Testis (tissue), 3 donors: ENCODE measurements around the gene PVALEF. TPM values are rescaled to one million over a fixed set of nuclear protein-coding genes. Genes with fewer than 3 reads are reported as not detected.

ENCODE experiments used
- DNase-seq: peaks from one replicate; pipeline ENCODE4 v3.0.0-alpha.2; 2019
- H3K27ac ChIP-seq, 2 donors: fragments of 200-600 bp; sonication (generic); one replicate each; pipeline ENCODE4 v1.5.1; 2019
- H3K27me3 ChIP-seq: fragments of 200-600 bp; sonication (generic); one replicate; pipeline ENCODE4 v1.5.1; 2019
- H3K36me3 ChIP-seq: fragments of 200-600 bp; sonication (generic); one replicate; pipeline ENCODE4 v1.5.1; 2017; ENCODE audit warnings: low read depth; ENCODE audit errors: missing control alignments
- H3K4me1 ChIP-seq: fragments of 200-600 bp; sonication (generic); one replicate; pipeline ENCODE4 v1.5.1; 2019
- H3K4me3 ChIP-seq, 2 donors: fragments of 200-600 bp; sonication (generic); one replicate each; pipeline ENCODE4 v1.5.1; 2017 to 2019
- H3K9me3 ChIP-seq: fragments of 200-600 bp; sonication (generic); one replicate; pipeline ENCODE4 v1.5.1; 2017
- CTCF ChIP-seq, 3 experiments: fragments of 450-650 bp in 2 of 3; fragments of 200-600 bp in 1 of 3; sonication (generic) in 1 of 3; IDR thresholded peaks; one replicate each; pipeline ENCODE4 v1.5.1; 2016 to 2019; ENCODE audit warnings: antibody characterized with exemption in 3 of 3, mild to moderate bottlenecking in 2 of 3, moderate library complexity in 1 of 3
- POLR2A ChIP-seq: fragments of 450-650 bp; IDR thresholded peaks from one replicate; pipeline ENCODE4 v1.6.1; 2017; ENCODE audit warnings: antibody characterized with exemption, mild to moderate bottlenecking, moderate library complexity
- WGBS, 2 donors: methylation state at CpG; one replicate each; pipeline ENCODE4 v1.1.5; 2018; 5-methylcytosine and 5-hydroxymethylcytosine counted together
- intact Hi-C: fragments of 100-400 bp; cut with DNase I; formaldehyde crosslinking; loops from one replicate; pipeline ENCODE4 v1.15.1; 2023; ENCODE audit warnings: low total_unique reads
- polyA plus RNA-seq: library from polyadenylated mRNA; stranded (reverse); fragments of 350-450 nt; fragmentation: Illumina TruSeq; extraction: RNeasy Lipid Tissue Mini Kit (QIAGEN cat#74804); gene quantifications from one replicate; pipeline ENCODE4 v1.2.3, GENCODE V29; 2014; ENCODE audit warnings: low read depth, low replicate concordance; ENCODE audit not compliant: insufficient read depth
- total RNA-seq, 2 donors: library from RNA; depleted of rRNA; stranded (reverse); fragments of >200 nt; gene quantifications; one replicate each; pipeline ENCODE4 v1.2.3, GENCODE V29; 2016

Gene PVALEF
- total and polyA plus RNA-seq, 3 donors from 2014 or later = not detected

DNA sequence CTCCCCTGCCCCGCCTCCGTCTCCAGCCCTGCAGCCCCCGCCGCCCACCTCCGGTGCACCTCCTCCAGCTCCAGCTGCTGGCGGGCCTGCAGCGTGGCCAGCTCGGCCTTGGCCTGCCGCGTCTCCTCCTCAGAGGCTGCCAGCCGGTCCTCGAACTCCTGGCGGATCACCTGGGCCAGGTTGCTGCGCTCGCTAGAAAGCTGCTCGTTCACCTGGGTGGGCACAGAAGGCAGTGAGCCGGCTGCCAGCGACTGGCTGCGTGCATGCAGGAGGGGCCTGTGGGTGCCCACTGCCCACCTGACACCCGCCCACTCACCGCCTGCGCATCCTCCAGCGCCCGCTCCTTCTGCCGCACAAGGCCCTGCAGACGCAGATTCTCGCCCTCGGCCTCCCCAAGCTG lies 25.3 kb downstream of the PVALEF start:
- DNase-seq = no peak
- Histone ChIP-seq H3K4me1 (no peaks in the 10 kb centered on the region), H3K36me3 (no peaks in the 10 kb centered on the region), H3K9me3 (no peaks in the 10 kb centered on the region), H3K27ac (no peak overlapping the region), H3K4me3 (no peak overlapping the region), H3K27me3 (no peaks in the 10 kb centered on the region)
- WGBS, 2 donors = 91 to 93% methylated on average over 25 to 28 of the region's 28 CpGs
- intact Hi-C loops = no loop called here
- TF ChIP-seq CTCF (IDR thresholded peaks at IDR 0.05) (no peak), POLR2A (no peak)

- no peaks in the 10 kb centered on the region for H3K4me1 ChIP-seq
- no peaks in the 10 kb centered on the region for H3K27me3 ChIP-seq
- no peak for DNase-seq
- no peak overlapping the region for H3K4me3 ChIP-seq
- intact Hi-C loops = no loop called here
- no peaks in the 10 kb centered on the region for H3K36me3 ChIP-seq
- TF ChIP-seq POLR2A = no peak
- TF ChIP-seq CTCF (IDR thresholded peaks at IDR 0.05) = no peak
- no peak overlapping the region for H3K27ac ChIP-seq
- WGBS, 2 donors = 87 to 91% methylated on average over 20 of the region's 20 CpGs
- no peaks in the 10 kb centered on the region for H3K9me3 ChIP-seq
These were observed 25.8 kb downstream of the PVALEF start for GRCh38 chr17:81191116-81191515.

GRCh38 chr17:81191646-81192045 lies 26.3 kb downstream of the PVALEF start:
- no peak overlapping the region for H3K27ac ChIP-seq
- 94 to 97% methylated on average over 8 to 13 of the region's 14 CpGs for WGBS, 2 donors
- H3K36me3 ChIP-seq = no peaks in the 10 kb centered on the region
- no peaks in the 10 kb centered on the region for H3K9me3 ChIP-seq
- no peaks in the 10 kb centered on the region for H3K27me3 ChIP-seq
- intact Hi-C loops = no loop called here
- no peak overlapping the region for H3K4me3 ChIP-seq
- no peak for DNase-seq
- H3K4me1 ChIP-seq = no peaks in the 10 kb centered on the region
- TF ChIP-seq CTCF (IDR thresholded peaks at IDR 0.05) (no peak), POLR2A (no peak)

GRCh38 chr17:81192386-81193050 lies 27.2 kb downstream of the PVALEF start:
- no peaks in the 10 kb centered on the region for H3K27me3 ChIP-seq
- no peaks in the 10 kb centered on the region for H3K36me3 ChIP-seq
- no peak for DNase-seq
- no peak for TF ChIP-seq CTCF (IDR thresholded peaks at IDR 0.05)
- WGBS, 2 donors = 88 to 100% methylated on average over 1 to 26 of the region's 34 CpGs
- no peak overlapping the region for H3K4me3 ChIP-seq
- H3K9me3 ChIP-seq = no peaks in the 10 kb centered on the region
- H3K4me1 ChIP-seq = no peaks in the 10 kb centered on the region
- intact Hi-C loops = no loop called here
- no peak overlapping the region for H3K27ac ChIP-seq

DNA sequence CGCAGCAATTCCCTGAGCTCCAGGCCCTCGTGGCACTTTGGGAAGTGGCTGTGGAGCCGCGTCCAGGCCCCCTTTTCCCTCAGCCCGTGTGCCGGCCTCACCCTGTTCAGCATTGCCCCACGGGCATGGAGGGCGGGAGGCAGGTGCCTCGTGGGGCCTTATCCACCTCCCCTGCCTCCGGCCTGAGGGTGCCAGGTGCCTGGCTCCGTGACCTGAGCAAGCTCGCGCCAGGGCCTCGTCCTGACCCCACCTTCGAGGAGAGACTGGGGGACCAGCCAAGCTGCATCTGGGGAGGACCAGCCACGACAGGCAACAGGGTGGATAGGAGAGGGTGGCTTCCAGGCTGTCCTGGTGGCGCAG lies 27.7 kb downstream of the PVALEF start:
- no peaks in the 10 kb centered on the region for H3K9me3 ChIP-seq
- DNase-seq = no peak
- intact Hi-C loops = no loop called here
- TF ChIP-seq POLR2A (no peak), CTCF (IDR thresholded peaks at IDR 0.05) (no peak)
- no peak overlapping the region for H3K4me3 ChIP-seq
- H3K27ac ChIP-seq = no peak overlapping the region
- H3K36me3 ChIP-seq = no peaks in the 10 kb centered on the region
- no peaks in the 10 kb centered on the region for H3K27me3 ChIP-seq
- WGBS, 2 donors = 93% methylated on average over 17 of the region's 17 CpGs; no CpG with 5 or more reads in 1 of the 2 donors
- no peaks in the 10 kb centered on the region for H3K4me1 ChIP-seq
